NCI-H2196 treated with DMSO at 0.1 percent for 48 hours (cell line): ENCODE measurements around the gene CPTP.
"Not testable (repeated sequence)": the region's sequence is repeated elsewhere in the genome, so short reads cannot be mapped to it uniquely, and the experiment has no call there.

Source experiments
- DNase-seq: peaks from one replicate; lab custom pipeline; 2025; ENCODE audit not compliant: unreplicated experiment; lab: John Stamatoyannopoulos, UW

Gene CPTP

DNA sequence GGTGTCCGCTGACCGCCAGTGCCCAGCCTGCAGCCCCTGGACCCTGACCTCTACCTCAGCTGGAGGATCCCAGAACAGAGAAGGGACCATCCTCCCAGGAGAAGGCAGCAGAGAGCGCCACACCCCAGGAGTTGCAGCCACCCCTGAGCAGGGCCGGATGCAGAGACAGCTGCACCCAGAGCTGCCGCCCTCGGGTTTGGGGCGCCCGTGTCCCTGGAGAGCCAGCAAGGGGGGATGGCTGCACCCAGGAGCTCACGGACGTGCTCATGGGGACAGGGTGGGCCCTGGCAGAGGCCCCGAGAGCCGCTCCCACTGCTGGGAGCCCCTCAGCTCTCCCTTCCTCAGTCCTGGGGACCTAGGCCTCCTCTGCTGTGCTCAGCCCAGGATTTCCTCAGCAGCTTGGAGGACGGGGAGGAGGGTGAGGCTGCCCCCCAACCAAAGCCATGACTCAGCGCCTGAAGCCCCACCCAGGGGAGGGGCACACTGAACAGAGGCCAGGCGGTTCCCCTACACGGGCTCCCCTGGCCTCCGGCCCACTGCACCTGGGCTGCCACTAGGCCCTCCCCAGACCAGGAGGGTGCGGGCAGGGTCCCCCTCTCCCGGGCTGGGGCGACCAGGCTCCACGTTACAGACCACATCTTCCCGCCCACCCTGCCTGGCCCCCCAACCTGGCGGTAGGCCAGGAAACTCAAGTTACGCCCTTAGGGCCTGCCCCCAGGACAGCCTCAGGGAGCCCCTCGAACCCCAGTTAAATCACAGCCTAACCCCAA lies 19.1 kb upstream of the CPTP start:
- peak; percentile 37 for DNase-seq

DNA sequence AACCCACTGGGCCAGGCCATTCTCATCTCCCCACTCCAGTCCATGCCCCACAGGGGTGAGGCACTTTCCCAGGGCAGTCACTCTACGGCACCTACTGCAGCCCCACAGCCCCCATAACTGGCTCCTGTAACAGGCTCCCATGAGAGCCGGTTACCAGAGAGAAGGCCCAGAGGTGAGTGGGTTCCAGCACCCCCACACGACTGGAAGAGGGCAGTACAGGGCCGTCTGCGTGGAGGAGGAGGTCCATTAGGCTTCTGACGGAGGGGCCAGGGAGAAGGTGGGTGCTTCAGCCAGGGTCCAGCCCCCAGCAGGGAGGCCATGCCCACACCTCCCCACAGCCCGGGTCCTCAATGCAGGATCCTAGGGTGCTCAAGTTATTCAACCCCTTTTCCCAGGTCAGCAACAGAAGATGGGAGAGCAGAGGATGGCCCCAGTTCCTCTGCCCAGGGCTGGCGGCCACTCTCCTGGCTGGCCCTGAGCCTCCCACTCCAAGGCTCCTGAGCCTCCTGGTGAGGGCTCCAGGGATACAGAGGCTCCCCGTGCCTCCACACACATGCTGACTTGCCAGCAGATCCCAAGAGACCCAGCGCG lies 18.4 kb upstream of the CPTP start:
- DNase-seq, result no peak

DNA sequence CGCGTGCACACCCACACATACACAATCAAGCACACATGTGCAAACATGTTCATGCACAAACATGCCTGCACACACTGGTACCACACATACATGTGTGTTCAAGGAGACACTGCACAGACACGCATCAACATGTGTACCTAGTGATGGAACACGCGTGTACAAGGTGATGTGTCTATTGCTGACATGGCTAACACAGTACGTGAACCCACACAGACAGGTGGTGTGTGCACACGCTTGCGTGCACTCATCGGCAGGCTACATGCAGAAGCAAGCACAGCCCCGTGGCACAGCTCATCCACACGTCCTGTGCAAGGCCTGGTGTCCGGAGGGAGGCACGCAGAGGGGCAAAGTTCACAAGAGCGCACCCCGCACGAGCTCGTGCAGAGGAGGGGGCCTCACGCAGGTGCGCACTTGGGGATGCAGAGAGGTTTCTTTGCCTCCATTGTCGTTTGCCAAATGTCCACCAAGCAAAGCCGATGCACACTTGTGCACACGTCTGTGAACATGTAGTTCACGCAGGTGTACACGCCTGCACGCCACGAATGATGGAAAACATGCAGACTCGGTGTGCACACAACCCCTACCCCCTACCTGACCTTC lies 17.8 kb upstream of the CPTP start:
- DNase-seq, result no peak

DNA sequence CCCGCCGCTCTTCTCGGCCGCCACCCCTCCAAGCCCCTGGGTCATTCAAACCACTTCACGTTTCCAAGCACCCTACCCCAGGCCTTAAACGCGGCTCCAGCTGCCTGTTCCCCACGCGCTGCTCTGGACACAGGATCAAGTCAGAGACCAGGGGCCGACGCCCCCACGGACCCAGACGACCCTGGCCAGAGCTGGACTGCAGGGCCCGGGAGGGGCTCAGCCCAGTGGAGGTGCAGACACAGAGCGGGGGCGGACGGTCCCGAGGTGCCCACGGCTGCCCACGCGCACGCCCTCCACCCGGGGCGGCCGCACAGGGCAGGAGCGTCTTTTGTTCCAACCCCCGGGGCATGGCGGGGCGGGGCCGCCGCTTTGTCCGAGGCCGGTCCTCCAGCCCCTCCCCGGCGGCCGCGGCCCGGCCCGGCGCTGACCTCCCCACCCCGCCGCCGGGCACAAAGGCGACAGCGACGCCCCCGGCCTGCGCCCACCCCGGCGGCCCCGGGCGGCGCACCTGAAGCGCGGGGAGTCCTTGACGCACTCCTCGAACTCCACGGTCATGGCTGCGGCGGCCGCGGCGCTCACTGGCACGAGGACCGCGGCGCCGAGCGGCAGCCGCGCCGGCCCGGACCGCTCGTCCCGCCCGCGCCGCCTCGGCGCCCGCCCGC lies 17.2 kb upstream of the CPTP start:
- no peak for DNase-seq

DNA sequence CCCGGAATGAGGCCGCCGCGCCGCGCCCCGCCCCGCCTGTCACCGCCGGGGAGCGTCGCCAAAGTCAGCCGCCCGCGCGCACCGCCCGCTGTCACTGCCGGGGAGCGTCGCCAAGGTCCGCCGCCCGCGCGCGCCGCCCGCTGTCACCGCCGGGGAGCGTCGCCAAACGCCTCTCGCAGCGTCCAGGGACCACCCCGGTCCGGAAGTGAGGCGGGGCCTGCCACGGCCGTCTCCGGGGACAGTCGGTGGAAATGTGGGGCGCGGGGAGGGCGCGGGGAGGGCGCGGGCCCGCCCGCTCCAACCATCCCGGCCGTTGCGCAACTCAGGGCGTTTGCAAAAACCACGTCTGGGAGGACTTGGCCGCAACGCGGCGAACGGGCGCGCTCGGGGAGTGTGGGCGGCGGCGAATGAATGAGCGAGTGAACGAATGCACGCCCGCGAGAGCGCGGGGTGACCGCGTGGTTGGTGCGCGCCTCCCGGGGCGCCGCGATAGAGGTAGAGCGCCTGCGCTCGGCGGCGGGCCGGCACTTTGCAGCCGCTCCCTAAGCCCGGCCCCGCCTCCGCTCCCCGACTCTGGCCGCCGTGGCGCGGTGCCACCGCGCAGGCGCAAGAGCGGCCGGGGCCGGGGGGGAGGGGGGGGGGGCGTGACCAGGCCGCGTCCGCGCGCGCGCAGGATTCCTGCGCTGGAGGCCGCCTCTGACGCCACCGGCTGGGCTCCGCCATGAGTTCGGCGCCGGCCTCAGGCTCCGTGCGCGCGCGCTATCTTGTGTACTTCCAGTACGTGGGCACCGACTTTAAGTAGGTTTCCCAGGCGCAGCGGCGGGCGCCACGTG lies 16.5 kb upstream of the CPTP start, which contains the start of the genes ACAP3 and PUSL1:
ACAP3 (minus strand) TSS at position 8 of the 833 bp plus-strand sequence. CDS start 115 bp downstream, outside the sequence.
PUSL1 (plus strand) TSS at position 675 of the 833 bp plus-strand sequence; CDS start at position 722, 47 bp downstream.
- DNase-seq, result peak; percentile 83

DNA sequence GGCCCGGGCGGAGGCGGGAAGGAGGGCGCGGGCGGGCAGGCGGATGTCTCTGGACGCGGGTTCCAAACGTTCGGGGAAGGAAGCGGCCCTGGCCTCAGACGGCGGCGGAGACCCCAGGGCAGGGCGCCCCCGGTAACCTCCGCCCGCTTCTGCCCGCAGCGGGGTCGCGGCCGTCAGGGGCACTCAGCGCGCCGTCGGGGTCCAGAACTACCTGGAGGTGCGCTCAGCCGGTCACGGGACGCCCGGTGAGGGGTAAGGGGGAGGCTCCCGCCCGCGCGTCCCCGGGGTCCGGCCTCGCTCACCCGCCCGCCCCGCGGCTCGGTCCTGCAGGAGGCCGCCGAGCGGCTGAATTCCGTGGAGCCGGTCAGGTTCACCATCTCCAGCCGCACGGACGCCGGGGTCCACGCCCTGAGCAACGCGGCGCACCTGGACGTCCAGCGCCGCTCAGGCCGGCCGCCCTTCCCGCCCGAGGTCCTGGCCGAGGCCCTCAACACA lies 15.8 kb upstream of the CPTP start:
- no peak for DNase-seq

DNA sequence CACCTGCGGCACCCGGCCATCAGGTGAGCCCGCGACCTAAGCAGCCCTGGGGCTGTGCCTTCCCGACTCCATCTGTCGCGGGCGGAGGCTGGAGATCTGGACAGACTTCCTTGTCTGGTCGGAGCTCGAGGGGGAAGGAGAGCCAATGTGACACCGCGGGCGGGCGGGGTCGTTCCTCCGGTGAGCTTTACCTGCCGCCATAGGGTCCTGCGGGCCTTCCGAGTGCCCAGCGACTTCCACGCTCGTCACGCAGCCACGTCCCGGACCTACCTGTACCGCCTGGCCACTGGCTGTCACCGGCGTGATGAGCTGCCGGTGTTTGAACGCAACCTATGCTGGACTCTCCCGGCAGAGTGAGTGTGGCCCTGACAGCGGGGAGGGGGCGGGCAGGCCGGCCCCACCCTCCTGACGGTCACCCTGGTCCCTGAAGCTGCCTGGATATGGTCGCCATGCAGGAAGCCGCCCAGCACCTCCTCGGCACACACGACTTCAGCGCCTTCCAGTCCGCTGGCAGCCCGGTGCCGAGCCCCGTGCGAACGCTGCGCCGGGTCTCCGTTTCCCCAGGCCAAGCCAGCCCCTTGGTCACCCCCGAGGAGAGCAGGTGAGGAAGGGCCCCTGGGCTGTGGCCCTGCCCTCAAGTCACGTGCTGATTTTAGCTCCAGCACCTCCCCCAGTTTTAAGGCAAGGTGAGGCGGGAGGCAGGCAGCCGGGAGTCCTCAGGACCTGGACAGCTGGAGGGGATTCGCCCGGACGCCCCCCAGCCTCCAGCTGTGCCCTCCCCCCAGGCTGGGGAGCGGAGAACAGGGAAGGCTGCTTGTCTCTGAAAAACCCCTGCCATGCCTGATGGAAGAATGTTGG lies 15.1 kb upstream of the CPTP start:
- no peak for DNase-seq

DNA sequence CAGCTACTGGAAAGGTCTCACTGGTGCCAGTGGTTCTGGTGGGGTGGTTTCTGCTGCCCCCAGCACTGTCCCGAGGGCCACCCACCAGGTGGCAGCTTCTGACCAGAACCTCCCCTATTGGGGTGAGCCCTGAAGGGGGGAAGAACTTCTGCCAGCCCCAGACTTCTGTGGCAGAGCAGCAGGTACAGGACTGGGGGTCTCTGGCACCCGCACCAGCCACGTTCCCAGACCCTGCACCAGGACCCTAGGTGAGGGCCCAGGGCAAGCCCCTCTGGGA lies 14.6 kb upstream of the CPTP start:
- no peak for DNase-seq

DNA sequence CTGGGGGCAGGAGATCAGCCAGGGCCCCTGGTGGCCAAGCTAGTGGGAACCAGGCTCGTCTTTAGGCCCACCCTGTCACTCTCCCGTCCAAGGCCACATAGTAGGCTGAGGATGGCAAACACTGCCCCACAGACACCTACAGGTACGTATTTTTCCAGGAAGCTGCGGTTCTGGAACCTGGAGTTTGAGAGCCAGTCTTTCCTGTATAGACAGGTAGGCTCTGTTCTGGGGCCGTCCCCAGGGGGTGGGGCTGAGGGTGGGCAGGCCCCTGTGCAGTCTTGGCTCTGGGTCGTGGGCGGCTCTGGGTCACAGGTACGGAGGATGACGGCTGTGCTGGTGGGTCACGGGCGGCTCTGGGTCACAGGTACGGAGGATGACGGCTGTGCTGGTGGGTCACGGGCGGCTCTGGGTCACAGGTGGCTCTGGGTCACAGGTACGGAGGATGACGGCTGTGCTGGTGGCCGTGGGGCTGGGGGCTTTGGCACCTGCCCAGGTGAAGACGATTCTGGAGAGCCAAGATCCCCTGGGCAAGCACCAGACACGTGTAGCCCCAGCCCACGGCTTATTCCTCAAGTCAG lies 14.0 kb upstream of the CPTP start:
- DNase-seq, result no peak

DNA sequence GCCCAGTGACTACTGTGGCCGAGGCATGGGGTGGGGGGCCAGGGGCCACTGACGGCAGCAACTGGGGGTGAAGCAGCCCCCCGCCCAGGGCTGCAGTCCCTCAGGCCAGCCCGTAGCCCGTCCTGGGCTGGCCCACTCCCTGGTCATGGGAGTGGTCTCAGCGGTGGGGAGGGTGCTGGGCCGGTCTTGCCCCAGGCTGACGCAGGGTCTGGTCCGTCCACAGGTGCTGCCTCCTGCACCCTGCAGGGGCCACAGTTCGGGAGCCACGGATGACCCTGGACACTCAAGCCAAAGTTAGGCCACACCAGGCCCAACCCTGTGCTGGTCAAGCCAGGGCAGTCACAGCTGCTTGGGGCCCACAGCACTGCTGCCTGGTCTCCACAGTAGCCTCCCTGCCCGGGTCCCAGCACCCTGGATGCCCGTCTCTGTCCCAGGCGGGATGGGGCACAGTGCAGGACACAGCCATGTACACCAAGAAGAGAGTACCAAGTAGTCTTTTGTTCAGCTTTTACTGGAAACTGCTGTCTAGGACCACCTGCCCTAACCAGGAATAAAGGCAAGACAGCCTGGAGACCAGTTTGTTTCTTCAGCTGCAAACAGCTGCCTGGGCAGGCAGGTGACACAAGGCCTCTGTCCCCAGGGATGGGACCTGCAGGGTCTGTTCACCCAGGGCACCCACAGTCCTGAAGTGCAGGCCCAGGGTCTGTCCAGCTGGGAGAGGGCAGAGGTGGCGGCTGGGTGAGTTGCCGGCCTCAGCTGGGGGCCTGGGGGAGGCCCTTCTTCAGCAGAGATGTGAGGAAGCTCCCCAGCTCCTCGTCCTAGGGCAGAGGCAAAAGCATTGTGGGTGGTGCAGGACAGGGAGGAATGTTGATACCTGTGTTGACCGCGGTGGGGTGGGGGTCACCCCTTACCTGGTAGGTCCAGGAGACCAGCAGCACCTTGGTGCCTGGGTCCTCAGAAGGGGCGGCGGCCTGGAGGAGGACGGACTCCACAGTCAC lies 13.2 kb upstream of the CPTP start:
- no peak for DNase-seq

DNA sequence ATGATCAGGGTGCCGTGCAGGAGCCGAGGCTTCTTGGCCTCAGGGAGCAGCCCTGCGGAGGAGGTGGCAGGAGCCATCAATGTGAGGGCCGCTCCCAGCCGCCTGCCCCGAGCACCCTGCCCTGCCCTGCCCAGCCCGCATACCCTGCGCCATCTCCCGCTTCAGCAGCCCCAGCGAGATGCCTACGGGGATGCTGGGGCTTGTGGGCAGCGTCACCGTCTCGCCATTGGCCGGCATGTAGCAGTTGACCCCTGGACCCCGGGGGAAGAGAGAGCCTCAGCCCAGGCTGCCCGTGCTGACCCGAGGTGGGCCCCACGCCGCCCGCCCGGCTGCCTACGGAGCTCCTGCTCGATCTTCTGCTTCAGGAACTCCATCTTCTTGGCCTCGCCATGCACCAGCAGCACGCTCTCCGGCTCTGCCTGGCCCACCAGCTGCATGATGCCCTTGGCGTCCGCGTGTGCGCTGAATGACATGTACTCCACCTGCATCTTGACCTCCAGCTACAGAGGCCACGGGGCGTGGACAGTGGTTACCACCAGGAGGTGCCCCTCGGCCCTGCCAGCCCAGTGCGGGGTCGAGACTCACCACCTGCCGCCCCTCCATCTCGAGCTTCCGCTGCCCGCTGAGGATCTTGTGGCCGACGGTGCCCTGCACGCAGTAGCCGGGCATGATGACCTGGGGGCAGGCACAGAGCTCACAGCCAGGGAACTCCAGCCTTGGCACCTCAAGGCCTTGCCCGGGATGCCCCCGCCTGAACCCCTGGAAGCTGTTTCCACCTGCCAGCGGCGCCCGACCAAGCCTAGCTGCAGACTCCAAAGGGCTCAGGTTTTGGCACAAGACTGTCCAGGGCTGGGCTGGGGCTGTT lies 11.9 kb upstream of the CPTP start:
- DNase-seq, result no peak

DNA sequence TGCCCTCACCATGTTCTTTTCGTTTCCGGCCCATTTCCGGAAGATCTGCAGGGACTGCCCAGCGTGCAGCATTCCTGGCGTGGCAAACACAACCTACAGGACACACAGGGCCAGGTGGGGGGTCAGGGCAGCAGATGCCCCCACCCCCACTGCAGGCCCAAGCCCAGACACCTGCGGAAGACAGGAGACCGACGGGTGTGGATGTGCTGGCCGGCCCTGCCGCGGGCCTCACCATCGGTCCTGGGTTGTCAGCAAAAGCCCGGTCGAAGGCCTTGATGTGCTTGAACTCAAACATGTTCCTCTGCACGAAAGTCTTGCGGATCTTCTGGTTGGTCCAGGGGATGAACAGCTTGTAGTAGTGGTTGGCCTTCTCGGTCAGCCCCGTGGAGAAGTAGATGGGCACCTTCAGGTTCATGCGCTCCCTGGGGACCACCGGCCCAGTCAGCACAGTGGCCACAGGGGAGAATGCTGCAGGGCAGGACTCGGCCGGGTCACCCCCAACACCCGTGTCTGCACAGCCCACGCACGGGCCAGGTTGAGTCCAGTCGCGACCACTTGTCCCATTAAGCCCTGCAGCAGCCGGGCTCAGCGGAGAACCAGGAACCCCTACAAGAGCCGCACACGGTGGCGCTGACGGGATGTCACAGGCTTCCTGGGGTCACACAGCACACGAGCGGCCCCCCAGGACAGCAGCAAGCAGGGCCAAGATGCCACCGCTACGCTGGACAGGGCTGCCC lies 10.9 kb upstream of the CPTP start:
- DNase-seq, result no peak

DNA sequence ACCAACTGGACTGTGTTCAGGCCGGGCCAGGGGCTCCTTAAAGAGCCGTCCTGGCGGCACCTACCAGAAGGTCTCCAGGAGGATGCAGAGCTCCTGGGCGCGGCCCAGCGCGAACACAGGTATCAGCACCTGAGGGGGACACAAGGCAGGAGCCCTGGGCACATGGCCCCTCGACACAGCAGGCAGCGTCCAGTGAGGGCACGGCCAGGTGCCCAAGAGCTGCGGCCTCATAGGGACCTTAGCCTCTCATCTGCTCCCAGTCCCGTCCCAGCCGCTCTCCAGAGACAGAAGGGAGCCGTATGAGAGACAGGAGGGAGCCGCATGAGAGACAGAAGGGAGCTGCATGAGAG lies 10.4 kb upstream of the CPTP start:
- DNase-seq, result no peak

DNA sequence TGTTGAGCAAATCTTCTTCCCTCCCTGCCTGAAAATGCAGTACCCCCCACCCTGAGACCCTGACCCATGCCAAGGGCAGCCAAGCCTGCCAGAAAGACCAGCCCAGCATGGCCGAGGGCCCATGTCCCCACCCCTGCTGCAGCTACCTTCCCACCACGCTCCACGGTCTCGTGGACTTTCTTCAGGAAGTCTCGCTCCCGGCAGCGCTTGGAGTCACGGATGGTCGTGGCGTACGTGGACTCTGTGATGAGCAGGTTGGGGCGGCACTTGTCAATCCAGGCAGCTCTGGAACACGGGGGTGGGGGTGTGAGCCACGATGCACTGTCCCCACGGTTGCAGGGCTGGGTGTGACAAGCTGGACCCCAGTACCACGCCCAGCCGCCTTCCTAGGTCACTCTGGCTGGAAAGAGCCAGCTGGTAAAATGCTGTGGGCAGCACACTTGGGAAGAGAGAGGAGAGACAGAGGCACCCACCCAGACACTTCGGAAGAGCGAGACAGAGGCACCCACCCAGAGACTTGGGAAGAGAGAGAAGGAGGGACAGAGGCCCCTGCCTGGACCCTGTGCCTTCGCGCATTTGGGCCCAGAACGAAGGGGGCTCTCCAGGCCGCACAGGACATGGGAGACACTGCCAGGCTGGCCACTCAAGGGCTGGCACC lies 9.8 kb upstream of the CPTP start:
- no peak for DNase-seq

DNA sequence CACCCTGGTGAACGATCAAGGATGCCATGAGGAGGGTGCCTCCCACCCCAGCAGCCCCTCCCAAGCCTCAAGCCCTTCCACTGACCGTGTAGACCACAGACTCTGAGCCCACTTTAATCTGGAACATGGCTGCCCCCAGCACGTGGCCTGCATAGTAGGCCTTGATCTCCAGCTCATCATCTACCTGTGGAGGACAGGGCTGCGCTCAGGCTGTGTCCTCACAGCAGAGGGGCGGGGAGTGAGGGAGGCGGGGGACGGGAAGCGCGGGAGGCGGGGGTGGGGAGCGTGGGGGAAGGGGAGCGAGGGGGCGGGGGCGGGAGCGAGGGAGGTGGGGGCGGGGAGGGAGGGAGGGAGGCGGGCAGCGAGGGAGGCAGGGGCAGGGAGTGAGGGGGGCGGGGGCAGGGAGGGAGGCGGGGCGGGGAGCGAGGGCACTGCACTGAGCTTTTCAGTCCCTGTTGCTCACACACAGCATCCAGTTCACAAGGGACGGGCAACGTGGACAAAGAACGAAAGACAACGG lies 9.1 kb upstream of the CPTP start:
- no peak for DNase-seq

DNA sequence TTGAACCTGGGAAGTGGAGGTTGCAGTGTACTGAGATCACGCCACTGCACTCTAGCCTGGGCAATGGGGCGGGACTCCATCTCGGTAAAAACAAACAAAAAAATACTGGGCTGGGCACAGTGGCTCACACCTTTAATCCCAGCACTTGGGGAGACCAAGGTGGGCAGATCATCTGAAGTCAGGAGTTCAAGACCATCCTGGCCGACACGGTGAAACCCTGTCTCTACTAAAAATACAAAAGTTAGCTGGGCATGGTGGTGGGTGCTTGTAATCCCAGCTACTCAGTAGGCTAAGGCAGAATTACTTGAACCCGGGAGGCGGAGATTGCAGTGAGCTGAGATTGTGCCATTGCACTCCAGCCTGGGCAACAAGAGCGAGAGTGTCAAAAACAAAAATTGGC lies 8.4 kb upstream of the CPTP start:
- not testable (repeated sequence) for DNase-seq
